ENCODE measurements around the gene USP44.
A peak's percentile ranks its signal among the peaks of the same experiment; 100 is the strongest.
"Not testable (repeated sequence)": the region's sequence is repeated elsewhere in the genome, so short reads cannot be mapped to it uniquely, and the experiment has no call there.

USP44 gene

DNA sequence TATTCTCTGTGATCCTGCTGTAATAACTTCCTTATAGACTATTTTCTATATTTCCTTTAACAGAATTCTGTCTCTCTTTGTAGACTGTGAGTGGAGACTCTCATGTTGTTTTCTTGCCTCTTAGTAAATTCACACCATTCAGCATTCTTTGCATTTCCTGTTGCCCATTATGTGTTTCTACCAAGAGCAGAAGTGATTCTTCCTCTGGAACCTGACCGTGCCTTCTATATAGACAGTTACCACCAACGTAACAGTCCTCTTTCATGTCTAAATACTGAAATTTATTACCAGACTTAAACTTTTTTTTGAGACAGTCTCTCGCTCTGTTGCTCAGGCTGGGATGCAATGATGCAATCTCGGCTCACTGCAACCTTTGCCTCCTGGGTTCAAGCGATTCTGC, 46.2 kb downstream of the USP44 start:
- no peak for DNase-seq

DNA sequence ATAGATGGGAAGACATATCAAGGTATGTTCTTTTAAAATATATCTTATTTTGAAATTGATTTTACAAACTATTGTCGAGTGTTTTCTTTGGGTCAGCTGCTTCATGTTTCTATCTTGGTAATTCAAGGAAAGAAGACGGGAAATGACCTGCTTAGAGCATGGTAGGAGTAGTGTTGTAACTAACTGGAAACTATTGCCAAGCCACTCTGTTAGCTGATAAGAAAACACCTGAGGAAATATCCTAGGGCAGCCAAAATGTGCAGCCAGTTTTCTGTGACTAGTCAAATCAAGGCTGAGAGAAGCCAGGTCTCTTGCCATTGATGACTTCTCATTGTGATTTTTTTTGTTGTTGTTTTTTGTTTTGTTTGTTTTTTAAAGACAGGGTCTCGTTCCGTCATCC, 47.1 kb downstream of the USP44 start:
- DNase-seq: no peak

DNA sequence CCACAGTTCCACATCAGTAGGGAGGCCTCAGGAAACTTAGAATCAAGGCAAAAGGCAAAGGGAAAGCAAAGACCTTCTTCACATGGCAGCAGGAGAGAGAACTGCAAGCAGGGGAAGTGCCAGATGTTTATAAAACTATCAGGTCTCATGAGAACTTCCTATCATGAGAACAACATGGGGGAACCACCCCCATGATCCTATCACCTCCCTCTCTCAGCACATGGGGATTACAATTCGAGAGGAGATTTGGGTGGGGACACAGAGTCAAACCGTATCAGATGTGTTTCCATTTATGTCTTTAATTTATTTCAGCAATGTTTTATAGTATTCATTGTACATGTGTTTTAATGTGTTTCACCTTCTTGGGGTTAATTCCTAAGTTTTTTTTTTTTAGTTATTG, 51.5 kb downstream of the USP44 start:
- DNase-seq: no peak

DNA sequence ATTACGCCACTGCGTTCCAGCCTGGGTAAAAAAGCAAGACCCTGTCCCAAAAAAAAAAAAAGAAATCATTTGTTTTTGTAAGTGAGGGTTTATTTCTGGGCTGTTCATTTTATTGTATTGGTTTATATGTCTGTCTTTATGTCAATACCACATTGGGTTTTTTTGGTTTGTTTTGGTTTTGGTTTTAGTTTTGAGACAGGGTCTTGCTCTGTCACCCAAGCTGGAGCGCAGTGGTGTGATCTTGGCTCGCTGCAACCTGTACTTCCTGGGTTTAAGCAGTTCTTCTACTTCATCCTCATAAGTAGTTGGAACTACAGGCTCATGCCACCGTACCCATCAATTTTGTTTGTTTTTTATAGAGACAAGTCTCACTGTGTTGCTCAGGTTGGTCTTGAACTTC, 52.3 kb downstream of the USP44 start:
- no peak for DNase-seq

DNA sequence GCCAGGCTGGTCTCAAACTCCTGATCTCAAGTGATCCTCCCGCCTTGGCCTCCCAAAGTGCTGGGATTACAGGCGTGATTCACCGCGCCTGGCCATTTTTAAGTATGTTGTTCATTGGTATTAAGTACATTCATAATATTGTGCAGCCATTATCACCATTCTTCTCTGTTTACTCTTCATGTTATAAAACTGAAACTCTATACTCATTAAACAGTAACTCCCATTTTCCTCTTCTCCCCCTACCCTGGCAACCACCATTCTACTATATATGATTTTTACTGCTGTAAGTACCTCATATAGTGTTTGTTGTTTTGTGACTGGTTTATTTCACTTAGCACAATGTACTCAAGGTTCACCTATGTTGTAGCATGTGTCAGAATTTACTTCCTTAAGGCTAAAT, 54.2 kb downstream of the USP44 start:
- no peak for DNase-seq

DNA sequence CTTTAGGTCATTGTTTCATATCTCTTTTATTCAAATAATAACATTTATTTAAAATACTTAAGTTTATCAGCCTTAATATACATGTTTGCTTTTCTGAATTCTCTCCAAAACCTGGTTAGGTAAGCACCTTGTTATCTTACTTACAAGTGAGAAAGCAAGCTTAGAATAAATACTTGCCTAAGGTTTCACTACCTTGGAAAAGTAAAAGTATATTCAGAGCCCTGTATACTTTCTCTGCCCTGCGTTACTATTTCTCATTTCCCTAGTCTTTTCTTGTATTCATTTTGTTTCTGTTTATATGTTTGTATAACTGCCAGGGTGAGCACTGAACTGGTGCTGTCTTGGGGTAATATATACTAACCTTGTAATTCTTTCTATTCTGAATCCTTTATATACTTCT, 55.8 kb downstream of the USP44 start:
- no peak for DNase-seq

DNA sequence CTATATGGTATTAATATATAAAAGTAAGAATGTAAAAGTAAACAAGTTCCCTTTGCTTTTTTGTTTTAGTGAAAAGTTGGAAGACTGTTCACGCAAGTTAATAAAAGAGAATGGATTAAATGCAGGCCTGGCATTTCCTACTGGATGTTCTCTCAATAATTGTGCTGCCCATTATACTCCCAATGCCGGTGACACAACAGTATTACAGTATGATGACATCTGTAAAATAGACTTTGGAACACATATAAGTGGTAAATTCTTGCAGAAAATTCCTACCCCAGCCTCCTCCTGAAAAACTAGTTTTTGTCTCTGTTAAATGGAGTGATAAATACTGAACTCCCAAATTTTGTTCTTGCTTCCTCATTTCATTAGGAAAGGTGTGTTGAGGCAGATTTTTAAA, 56.4 kb downstream of the USP44 start:
- DNase-seq: no peak

DNA sequence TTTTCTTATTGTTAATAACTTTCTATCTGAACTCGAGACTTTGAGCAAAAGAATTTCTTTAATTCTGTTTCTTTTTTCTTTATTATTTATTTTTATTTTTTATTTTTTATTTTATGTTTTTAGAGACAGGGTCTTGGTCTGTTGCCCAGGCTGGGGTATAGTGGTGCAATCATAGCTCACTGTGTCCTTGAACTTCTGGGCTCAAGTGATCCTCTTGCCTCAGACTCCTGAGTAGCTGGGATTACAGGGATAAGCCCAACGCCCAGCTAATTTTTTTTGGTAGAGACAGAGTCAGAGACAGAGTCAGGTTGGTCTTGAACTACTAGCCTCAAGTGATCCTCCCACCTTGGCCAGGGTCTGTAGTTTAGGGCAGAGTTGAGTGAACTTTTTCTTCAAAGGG, 58.8 kb downstream of the USP44 start:
- DNase-seq: no peak

DNA sequence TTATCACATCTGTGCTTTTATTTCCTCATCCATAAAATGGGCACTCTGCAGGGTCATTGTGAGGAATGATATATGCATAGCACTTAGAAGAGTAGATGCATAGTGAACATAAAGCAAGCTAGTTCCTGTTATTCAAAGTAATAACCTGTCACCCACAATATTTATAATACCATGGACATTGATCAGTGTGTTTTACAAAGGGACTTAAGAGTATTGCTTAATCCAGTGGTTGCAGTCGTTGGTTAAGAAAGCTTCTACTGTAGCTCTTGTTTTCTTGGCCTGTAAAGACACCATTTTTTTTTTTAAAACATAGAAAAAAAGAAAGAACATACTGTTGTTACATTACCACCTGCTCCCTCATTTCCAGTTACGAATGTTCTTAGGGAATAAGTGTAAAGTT, 64.3 kb downstream of the USP44 start:
- no peak for DNase-seq

DNA sequence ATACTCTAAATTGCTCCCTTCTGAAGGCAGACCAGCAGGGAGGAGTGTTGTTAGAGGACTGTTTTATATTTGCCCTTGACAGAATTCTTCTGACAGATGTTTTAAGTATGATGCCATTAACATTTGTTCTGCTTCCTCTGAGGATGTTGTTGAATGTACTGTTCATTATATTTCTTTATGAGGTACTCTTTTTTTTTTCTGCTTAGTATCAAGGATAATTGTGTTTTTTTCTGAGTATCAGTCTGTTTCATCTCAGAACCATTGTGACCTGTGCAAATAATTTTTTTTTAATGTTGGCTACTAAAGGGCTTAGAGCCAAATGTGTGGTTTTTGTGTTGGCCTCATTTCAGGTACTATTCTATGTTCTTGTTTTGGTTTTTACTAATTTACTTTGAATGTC, 66.8 kb downstream of the USP44 start:
- no peak for DNase-seq

DNA sequence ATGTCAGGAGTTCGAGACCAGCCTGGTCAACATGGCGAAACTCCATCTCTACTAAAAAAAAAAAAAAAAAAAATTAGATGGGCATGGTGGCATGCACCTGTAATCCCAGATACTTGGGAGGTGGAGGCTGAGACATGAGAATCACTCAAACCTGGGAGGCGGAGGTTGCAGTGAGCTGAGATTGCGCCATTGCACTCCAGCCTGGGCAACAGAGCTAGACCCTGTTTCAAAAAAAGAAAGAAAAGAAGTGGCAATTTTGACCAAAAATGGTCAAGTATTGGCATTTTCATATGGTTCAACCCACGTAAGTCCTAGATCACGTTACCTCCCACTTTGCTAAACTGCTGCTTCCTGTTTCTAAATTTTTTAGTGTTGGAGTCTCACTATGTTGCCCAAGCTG, 68.7 kb downstream of the USP44 start:
- DNase-seq: not testable (repeated sequence)

DNA sequence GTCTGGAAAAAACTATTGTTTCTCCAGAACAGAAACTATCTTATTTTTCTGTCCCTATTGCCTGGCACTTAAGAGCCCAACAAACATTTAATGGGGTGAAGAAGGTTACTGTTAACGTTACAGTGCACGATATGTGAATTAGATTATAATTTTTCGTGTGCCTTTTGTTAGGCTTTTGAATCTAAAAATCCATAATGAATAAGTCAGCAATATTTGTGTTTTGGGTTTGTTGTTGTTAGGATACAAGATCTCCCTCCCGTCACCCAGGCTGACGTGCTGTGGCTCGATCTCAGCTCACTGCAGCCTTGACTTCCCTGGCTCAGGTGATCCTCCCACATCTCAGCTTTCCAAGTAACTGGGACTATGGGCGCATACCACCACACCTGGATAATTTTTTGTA, 69.4 kb downstream of the USP44 start:
- DNase-seq: no peak

DNA sequence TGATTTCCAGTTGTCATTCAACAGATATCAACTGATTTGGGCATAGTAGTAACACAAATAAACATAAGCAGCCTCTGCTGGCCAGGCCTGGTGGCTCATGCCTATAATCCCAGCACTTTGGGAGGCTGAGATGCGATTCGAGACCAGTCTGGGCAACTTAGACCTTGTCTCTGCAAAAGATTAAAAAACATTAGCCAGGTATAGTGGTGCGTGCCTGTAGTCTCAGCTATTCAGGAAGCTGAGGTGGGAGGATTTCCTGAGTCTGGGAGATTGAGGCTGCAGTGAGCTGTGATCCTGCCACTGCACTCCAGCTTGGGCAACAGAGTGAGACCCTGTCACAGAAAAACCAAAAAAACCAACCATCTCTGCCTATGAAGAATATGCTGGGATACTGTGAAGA, 70.2 kb downstream of the USP44 start:
- no peak for DNase-seq

DNA sequence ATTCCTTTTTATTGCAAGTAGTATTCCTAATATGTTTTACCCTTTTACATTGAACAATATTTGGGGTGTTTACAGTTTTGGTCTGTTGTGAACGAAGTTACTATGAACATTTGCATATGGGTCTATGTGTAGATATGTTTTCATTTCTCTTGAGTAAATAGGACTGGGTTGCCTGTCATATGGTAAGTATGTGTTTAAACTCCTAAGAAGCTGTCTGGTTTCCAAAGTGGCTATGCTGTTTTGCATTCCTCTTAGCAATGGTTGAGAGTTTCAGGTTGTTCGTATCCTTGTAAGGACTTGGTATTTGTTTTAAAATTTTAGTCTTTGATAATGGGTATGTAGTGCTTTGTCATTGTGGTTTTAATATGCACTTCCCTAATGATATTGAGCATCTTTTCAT, 71.0 kb downstream of the USP44 start:
- no peak for DNase-seq

DNA sequence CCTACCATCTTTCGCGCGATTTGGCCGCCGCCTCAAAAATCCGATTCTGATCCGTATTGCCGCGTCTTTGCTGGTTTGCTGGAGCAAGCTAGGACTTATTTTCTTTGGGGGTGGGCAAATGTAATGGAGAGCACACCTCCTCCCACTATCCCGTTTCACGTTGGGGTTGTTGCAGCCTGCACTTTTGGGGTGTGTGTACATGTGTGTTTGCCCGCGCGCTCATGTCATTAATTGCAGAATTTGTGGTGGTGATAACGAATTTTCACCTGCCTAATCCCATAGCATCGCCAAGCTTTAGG, 76.7 kb downstream of the USP44 start:
- no peak for DNase-seq

DNA sequence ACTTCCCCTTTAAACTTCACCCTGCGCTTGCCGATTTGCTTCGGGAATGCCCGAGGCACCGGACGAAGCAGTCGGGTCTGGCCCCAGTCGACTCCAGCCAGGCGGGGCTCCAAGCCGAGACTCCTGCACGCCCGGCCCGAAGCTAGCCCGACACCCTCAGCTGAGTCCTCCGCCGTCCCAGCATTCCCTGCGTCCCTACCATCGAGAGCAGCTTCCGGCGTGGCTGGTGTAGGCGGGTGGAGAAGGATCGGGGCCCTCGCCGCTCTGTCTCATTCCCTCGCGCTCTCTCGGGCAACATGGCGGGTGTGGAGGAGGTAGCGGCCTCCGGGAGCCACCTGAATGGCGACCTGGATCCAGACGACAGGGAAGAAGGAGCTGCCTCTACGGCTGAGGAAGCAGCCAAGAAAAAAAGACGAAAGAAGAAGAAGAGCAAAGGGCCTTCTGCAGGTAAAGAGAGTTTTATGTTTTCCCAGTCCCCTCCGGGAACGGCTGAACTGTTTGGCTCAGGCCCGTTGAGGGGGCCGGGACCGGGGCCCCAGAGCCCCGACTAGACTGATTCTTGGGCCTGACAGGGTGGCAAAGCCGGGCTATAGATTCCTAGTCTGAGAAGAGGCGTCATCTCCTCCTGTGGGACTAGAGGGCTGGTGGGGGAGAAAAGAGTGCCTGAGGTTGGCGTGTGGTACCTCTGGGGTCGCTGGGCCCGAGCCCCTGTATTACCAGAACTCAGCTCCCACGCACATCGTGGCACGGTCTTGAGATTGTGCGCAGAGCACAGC, 77.2 kb downstream of the USP44 start, which contains the start of gene METAP2:
Gene METAP2, plus strand, starts transcription at position 269 of the 776 bp plus-strand sequence. Its CDS starts 28 bp downstream, at position 297.
- peak; percentile 94 to 96 for DNase-seq

DNA sequence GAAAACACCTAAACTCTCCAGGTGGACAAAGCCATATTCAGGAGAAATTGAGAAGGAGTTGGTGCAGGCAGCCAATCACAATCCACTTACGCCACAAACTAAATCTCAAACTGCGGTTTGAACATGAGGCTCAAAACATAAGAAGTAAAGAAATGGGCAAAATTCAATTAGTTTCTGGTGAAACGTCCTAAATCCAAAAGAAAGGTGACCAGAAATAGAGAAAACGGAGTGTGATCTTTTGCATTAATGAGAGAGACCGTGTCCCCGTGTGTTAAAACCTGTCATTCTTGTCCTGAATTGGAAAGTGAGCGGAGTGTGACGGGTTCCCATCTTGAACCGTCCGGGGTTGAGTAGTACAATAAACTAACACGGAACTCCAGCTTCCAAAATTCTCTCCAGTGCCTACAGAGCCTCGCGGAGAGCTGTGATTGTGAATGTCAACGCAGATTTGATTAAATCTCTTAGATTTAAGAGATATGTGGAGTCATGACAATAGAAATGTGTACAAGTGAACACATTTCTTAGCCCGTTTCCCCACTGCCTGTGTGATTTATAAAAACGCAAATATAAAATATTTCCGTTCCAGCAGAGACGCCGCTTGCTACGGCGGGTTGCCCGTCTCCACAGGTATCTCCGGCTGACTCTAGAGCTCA, 77.9 kb downstream of the USP44 start:
- DNase-seq: peak in 1 of 2 experiments; percentile 60

DNA sequence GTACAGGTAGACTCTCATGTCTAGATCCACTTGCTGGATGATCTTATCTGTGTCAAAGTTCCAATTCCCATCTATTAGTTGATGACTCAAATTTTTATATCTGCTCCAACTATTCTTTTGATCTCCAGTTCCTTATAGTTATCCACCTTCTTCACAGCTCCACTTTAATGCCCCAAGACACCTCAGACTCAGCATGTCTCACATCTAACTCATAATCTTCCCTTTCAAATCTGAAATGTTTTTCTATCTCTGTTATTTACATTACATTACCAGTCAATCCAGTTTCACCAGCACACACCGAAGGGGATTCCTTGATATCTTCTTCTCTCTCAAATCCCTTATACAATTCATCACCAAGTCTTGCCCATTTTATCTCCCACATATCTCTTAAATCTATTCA, 81.0 kb downstream of the USP44 start:
- no peak for DNase-seq
